Measurements from ENCODE around the gene MEA1. TPM values are rescaled to one million over a fixed set of nuclear protein-coding genes. Genes with fewer than 3 reads are reported as not detected.

Gene MEA1
- total and polyA plus RNA-seq, 2 experiments from 2014 or later, result 70.5 to 205 TPM

- H3F3A ChIP-seq (replicated peaks; ENCODE audit: low read depth), result peaks cover 15% of the 10 kb centered on the region; the same call in 1 of the 2 replicates
- H3K4me3 ChIP-seq, result peak within 1 kb of the TSS; percentile 99
- peaks cover 5% of the 10 kb centered on the region; the same call in 1 of the 2 replicates for H3K79me2 ChIP-seq (replicated peaks; ENCODE audit: insufficient read depth)
- TF ChIP-seq, protein P1, sequence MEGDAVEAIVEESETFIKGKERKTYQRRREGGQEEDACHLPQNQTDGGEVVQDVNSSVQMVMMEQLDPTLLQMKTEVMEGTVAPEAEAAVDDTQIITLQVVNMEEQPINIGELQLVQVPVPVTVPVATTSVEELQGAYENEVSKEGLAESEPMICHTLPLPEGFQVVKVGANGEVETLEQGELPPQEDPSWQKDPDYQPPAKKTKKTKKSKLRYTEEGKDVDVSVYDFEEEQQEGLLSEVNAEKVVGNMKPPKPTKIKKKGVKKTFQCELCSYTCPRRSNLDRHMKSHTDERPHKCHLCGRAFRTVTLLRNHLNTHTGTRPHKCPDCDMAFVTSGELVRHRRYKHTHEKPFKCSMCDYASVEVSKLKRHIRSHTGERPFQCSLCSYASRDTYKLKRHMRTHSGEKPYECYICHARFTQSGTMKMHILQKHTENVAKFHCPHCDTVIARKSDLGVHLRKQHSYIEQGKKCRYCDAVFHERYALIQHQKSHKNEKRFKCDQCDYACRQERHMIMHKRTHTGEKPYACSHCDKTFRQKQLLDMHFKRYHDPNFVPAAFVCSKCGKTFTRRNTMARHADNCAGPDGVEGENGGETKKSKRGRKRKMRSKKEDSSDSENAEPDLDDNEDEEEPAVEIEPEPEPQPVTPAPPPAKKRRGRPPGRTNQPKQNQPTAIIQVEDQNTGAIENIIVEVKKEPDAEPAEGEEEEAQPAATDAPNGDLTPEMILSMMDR (conservative IDR thresholded peaks at IDR 0.05; ENCODE audit: low read depth in 2 of 2), result no peak
- TF ChIP-seq CREB1 (CRISPR knock-in tag; IDR thresholded peaks at IDR 0.05; ENCODE audit: low read depth) (peak; percentile 66; the same call in 1 of the 2 replicates), POLR2AphosphoS5 (IDR thresholded peaks at IDR 0.05; ENCODE audit: low read depth) (peak; percentile 96), ETS1 (IDR thresholded peaks at IDR 0.05) (peak; percentile 85), ZNF331 (CRISPR knock-in tag; IDR thresholded peaks at IDR 0.05; ENCODE audit: low read depth) (no peak), JUNB (IDR thresholded peaks at IDR 0.05; ENCODE audit: unreplicated experiment) (no peak), STAT1 (IDR thresholded peaks at IDR 0.05; ENCODE audit: unreplicated experiment) (no peak), REST (IDR thresholded peaks at IDR 0.05; ENCODE audit: unreplicated experiment) (no peak), EZH2 (IDR thresholded peaks at IDR 0.05; ENCODE audit: low read depth, unreplicated experiment) (no peak), ZNF114 (CRISPR knock-in tag; IDR thresholded peaks at IDR 0.05) (no peak), NANOG (IDR thresholded peaks at IDR 0.05; ENCODE audit: borderline replicate concordance) (no peak)
- H3K27ac ChIP-seq (ENCODE audit: low read depth), result peak within 1 kb of the TSS; percentile 84
- Mint-ChIP-seq H3K27me3 (ENCODE audit: insufficient read depth, low read depth, poor library complexity) (peaks cover 8% of the 10 kb centered on the region), H3K4me3 (peak within 1 kb of the TSS; percentile 83), H3K27ac (peak within 1 kb of the TSS; percentile 94), H3K36me3 (ENCODE audit: low read depth) (0 out of 3 replicates have a peak, but pooled peaks cover under 1% of the 10 kb centered on the region), H3K4me1 (peaks cover 15% of the 10 kb centered on the region), H3K9me3 (no peaks in the 10 kb centered on the region)
- peak within 1 kb of the TSS; percentile 75 for H3K4me2 ChIP-seq
- H3K4me1 ChIP-seq (ENCODE audit: insufficient read depth), result peaks cover 12% of the 10 kb centered on the region
- ATAC-seq (peak; percentile 93), DNase-seq (ENCODE audit: low spot score) (peak; percentile 99)
- peak within 1 kb of the TSS; percentile 92 for H2AFZ ChIP-seq
- no peaks in the 10 kb centered on the region for H3K27me3 ChIP-seq (ENCODE audit: insufficient read depth)
- H3K36me3 ChIP-seq (ENCODE audit: insufficient read depth), result no peaks in the 10 kb centered on the region
- H4K20me1 ChIP-seq (replicated peaks; ENCODE audit: insufficient read depth), result no peaks in the 10 kb centered on the region; the same call in 1 of the 2 replicates
- no peaks in the 10 kb centered on the region for H3K9me2 ChIP-seq (ENCODE audit: insufficient read depth)
Measured at GRCh38 chr6:42978839-42979522, 34.8 kb downstream of the MEA1 start, which contains the start of gene PEX6. PEX6 (minus strand) TSS chr6:42979181; CDS start chr6:42979150, 31 bp downstream.
